NCI-H2081 (cell line): Measurements from ENCODE around the gene HIF1A.
"Not testable (repeated sequence)": the region's sequence is repeated elsewhere in the genome, so short reads cannot be mapped to it uniquely, and the experiment has no call there.

Experiments
- DNase-seq, 2 experiments: peaks; one replicate each; lab custom pipeline; 2025; lab: John Stamatoyannopoulos, UW

HIF1A gene

DNA sequence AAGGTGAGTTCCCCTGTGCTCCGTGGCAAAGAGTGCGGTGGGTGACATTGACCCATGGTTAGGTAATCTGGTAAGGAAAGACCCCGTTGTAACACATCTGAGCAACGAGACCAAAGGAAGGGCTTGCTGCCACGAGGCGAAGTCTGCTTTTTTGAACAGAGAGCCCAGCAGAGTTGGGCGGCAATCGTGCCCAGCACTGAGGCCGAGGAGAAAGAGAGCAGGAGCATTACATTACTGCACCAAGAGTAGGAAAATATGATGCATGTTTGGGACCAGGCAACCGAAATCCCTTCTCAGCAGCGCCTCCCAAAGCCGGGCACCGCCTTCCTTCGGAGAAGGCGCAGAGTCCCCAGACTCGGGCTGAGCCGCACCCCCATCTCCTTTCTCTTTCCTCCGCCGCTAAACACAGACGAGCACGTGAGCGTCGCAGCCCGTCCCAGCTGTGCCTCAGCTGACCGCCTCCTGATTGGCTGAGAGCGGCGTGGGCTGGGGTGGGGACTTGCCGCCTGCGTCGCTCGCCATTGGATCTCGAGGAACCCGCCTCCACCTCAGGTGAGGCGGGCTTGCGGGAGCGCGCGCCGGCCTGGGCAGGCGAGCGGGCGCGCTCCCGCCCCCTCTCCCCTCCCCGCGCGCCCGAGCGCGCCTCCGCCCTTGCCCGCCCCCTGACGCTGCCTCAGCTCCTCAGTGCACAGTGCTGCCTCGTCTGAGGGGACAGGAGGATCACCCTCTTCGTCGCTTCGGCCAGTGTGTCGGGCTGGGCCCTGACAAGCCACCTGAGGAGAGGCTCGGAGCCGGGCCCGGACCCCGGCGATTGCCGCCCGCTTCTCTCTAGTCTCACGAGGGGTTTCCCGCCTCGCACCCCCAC lies at the start of gene HIF1A:
HIF1A (plus strand) TSS at position 684 of the 865 bp plus-strand sequence. CDS start 292 bp downstream, outside the sequence.
- DNase-seq: peak; percentile 97 to 98

DNA sequence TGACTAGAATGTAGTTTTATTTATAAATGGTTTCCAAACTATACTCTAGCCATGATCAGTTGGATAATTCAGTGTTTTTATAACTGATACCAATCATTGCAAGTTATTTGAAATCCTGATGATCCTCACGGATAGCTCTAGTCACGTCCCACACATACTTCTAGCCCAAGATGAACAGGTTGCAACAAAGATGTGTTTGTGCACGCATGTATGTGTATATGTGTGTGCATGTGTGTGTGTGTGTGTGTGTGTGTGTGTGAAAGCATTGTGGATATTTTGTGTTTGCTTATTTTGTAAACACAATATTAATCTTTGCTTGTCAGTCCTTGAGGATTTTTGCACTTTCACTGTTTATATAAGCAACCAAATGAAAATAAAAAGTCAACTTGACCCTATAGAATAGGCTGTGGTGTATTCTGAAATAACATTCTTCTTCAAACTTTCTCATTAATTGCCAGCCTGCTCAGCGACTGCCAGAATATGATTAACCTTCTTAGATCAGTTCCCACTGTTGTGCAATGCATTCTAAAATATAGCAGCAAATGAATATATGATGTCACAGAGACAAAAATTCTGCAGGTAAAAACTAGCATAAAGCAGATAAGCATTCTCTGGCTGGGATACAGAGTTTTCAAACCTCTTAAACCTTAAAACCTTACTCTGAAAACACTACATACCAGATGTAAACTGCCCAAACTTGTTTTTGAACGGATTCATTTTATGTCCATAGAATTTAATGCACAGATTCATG lies 48.8 kb upstream of the HIF1A start:
- DNase-seq: no peak

DNA sequence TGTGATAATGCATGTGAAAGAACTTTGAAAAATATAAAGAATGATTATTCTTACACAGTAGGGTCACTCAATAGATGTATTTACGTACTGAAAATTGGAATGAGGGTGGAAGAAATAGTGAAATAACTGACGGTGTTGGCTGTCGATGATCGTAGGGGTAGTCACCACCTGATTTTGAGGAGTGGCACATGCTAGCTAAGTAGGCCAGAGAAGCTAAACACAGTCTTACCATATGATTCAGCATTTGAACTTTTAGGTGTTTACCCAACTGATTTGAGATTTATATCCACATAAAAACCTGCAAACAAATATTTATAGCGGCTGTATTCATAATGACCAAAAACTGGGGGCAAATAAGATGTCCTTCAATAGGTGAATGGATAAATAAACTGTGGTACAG lies 47.6 kb upstream of the HIF1A start:
- DNase-seq: no peak

DNA sequence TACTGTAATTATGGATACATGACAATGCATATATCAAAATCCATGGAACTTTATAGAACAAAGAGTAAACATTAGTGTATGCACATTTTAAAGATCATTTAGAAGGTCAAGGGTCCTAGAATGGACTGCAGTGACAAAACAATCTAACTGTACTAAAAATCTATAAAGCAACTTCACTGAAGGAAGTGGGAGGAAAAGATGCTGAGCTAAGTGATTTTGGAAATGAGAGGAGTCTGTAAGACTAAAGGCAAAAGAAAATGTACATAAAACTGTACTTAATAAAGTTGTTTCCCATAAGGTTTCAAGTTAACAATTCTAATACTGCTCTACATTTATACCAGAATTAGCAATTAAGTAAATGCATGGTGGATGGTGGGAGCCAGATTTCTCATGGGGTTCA lies 46.9 kb upstream of the HIF1A start:
- no peak for DNase-seq

DNA sequence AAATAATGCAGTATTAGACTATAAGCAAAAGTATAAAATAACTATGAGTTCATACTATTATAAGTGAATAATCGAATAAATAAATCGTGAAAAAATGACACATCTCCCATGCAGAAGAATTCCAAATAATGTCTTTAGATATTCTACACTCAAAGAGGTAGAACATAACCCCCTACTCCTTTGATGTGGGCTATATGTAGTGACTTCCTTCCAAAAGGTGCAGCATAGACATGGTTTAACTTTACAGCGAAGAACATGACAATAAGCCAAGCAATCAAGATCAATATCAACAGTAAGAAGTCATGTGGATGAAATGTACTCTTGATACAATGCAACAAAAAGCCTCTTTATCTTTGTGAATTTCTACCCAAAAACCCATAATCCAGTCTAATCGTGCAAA lies 46.0 kb upstream of the HIF1A start:
- DNase-seq: no peak

DNA sequence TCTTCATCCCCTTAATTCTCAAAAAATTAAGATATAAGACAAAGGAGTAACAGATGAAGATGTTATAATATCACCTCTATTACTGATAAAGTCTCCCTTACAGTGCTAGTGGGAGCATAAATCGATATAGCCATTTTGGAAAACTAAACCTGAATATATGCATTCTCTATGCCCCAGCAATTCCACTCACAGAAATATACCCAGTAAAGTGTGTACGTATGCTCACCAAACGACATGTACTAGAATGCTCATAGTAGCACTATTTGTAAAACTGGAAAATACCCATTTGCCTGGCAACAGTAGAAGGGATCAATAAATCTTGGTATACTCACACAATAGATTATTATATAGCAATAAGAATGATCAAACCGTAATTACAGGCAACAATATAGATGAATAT lies 44.0 kb upstream of the HIF1A start:
- no peak for DNase-seq

DNA sequence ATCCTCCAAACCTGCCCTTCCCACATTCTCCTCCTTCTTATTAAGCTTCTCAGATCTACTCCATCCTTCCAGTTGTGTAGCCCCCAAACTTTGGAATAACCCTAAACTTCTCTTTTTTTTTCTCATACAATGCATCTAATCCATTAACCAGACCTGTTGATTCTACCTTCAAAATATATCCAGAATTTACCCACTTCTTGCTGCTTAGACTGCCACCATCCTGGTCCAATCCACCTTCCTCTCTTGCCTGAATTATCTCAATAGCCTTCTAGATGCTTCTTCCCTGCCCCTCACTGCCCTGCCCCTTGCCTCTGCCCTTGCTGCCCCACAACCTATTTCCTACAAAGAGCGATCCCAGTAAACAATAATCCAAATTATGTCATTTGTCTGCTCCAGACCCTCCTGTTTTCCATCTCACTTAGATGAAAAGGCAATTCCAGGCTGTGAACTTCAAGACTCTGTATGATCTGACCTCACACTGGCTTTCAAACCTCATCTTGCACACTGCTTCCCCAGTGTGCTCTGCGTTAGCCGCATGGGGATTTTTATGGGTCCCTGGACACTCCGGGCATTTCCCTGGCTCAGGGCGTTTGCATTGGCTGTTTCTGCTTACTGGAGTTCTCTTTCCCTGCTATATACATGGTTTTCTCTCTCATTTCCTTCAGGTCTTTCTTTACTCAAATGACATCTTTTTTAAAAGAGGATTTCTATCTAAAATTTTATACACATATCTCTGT lies 42.6 kb upstream of the HIF1A start:
- no peak for DNase-seq

DNA sequence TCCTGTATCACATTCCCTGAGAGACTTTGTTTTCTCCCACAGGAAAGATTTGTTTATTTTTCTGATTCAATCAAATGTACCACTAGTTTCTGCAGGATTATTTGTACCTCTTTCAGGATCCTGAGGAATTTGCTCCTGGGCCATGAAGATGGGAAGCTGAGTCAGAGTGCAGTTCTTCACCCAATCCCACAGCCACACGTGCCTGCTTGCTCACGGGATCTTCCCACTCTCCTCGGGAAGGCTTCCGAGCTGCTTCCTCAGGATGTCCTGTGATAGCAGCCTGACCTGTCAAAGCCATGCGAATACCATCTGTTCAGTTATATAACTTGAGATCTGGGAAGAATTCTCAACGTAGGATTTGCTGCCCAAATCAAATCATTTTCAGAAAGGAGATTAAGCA lies 41.8 kb upstream of the HIF1A start:
- no peak for DNase-seq

DNA sequence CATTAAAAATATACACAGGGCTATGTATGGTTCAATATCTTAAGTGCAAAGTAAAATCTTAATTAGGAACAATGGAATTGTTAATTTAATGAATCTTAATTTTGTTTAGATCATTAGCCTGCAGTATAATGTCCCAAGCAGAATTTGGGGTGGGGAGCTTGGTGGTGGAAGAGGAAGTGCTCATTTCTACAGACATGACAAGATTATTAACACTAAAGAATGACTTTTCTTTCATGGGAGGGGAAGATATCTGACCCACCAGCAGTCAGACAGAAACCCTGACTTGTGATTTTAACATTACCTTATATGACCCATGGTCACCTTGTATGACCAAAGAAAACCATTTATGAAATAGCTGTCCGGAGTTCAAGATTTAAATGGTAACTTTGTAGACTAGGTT lies 41.3 kb upstream of the HIF1A start:
- no peak for DNase-seq

DNA sequence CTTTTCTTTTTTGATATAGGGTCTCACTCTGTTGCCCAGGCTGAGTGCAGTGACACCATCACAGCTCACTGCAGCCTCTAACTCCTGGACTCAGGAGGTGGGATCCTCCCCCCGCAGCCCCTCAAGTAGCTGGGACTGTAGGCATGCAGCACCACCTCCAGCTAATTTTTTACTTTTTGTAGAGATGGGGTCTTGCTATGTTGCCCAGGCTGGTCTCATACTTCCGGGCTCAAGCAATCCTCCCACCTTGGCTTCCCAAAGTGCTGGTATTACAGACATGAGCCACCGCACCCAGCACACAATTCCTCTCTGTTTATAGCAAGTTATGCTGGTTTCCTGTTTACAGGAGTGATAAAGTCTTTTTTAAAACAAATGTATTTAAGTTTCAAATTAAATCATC lies 39.5 kb upstream of the HIF1A start:
- no peak for DNase-seq

DNA sequence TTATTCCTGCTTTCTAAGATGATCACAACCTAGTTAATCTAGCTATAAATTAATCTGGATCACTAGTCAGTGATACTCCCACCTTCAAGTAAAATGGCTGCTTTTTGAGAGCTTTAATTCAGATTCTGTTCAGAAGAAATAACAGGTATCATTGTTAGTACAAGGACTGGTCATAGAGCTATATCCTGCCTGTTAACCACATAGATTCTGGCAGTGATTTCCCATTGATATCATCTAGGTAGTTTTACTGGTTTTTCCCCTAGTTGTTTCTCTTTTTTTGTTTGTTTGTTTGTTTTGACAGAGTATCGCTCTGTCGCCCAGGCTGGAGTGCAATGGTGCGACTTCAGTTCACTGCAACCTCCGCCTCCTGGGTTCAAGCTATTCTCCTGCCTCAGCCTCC lies 39.0 kb upstream of the HIF1A start:
- no peak for DNase-seq

DNA sequence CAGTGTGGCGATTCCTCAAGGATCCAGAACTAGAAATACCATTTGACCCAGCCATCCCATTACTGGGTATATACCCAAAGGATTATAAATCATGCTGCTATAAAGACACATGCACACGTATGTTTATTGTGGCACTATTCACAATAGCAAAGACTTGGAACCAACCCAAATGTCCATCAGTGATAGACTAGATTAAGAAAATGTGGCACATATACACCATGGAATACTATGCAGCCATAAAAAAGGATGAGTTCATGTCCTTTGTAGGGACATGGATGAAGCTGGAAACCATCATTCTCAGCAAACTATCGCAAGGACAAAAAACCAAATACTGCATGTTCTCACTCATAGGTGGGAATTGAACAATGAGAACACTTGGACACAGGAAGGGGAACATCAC lies 37.2 kb upstream of the HIF1A start:
- not testable (repeated sequence) for DNase-seq

DNA sequence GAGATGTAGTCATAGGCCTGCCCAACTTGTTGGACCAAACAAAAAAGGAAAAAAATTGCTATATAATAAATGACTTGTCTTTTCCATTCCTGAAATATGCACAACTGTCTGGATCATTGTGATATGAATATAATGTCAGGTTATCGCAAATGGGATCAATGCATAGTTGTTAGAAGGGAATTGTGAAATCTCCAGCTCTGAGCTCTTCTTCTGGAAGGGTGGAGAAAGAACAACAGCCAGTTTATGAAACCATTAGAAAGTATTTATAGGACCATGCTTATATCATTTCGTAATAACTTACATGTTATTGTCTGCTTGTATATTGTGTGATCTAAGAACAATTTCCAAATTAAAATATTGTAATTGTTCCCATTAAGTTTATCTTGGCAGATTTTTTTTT lies 35.7 kb upstream of the HIF1A start:
- DNase-seq: no peak

DNA sequence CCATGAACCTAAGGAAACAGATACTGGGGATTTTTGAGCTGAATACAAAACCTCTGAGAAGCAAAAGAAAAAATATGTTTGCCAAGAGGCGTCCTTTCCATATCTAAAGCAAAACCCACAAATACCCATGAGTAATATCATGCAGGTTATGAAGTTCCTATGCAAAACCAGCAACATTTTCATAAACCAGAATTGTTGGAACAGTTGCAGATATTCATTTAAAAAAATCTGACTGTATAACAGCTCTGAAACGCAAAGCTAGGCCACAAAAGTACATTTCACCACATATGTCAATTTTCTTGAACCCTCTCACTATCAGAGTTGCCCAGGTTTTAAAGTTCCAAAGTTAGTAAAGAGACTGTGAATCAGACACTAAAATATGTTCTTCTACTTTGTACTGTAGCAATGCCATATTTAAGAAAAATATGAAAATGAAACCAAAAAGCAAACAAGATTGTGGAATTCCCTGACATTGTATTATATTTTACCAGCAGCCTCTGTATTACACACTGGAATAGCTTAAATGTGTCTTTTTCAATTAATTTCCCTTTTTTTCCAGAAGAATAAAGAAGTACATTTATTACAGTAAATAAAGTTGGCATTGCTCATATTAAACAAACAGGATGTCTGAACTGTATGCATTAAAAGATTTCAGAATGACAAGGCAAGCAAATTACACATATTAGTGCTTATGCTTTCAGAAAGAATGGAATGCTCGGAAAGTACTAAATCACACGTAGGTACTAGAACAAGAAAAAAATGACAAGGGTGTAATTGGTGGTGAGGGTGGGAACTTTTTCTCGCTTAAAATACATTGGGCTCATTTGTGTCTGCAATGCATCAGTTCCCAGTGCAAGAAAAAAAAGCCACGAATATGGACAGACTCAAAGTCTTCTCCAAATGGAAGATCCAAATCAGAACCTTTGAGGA lies 33.6 kb upstream of the HIF1A start:
- DNase-seq: no peak

DNA sequence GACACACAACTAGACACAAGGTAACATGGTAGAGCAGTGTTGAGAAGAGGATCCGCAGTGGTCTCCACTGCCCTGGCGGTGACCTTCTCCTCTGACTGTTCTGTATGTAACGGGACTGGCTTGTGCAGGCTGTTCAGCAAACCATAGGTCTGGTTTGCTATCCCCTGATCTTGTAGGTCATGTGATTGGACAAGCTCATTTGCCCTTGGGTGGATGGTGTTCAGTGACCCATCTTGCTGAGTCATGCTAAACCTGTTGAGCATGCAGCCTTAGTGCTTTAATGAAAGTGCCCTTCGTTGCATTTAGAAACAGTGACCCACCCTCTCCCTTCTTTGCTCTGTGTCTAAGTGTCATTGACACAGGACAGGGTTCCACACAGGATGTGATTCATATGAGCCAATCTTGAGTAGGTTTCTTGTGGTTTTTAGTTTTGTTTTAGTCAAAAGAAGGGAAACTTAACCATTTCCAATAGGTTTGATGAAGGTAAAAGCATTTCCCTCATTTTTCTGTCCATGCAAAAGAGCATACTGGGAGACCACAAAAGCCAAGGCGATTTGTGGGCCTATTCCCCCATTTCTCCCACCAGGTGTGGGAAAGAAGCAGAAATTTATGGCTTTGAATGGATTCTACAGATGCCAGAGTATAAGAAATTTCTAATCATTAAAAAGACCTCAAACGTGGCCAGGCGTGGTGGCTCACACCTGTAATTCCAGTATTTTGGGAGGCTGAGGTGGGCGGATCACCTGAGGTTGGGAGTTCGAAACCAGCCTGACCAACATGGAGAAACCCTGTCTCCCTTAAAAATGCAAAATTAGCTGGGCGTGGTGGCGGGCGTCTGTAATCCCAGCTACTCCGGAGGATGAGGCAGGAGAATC lies 32.6 kb upstream of the HIF1A start:
- no peak for DNase-seq

DNA sequence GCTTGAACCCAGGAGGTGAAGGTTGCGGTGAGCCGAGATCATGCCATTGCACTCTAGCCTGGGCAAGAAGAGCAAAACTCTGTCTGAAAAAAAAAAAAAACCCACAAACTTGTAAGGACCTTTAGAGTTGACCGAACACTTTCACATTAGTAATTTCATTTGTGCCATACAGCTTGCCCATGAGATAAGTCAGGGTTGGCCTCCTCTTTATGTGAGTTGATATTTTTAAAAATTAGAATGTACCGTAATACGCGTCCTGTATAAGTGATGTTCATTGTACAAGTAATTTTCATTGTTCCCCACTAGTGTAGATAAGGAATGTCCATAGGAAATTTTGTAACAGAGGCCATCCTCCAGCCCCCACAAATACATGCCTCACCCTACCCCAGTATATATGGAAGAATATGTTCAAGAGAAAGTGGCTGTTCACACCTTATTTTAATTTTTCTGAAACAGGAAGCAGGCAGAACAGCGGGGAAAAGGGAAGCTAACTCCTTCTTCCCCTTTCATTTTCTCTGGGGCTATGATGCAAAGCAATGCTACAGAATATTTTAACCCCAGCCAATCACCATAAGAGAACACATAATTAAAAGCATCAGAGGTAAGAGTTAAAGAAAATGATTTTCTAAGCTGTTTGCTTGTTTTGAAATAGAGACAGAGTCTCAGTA lies 31.9 kb upstream of the HIF1A start:
- DNase-seq: no peak

DNA sequence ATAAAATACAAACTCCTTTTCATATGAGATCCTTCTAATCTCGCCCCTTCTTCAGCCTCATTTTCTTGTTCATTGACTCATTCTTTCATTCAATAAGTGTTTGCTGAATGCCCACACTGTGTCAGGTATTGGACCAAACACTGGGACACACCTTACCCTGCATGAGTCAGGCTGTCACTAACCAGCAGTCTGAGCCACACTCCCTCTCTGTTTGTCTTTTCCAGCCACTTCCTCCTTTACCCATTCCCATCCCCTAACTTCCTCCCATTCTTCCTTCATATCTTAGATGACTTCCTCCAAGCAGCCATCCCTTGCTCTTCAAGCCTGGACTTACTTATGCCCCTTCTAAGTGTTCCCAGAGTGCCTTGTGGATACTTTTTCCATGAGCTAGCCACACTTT lies 27.0 kb upstream of the HIF1A start:
- DNase-seq: no peak

DNA sequence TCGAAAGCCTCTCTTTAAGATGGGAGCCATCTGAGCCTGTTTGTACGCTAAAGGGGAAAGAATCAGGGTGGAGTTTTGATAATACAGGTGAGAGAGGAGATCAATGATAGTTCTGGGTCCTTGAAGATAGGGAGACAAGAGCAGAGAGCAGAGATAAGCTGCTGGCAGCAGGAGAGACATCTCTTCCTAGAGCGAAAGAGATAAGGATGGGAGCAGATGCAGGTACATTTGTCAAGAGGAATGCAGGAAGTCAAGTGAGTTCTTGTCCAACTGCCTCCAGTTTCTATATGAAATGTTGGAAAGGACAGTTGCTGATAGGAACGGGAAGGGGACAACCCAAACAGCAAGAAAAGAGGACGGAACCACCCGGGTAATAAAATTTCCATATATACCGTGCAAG lies 24.7 kb upstream of the HIF1A start:
- DNase-seq: no peak

DNA sequence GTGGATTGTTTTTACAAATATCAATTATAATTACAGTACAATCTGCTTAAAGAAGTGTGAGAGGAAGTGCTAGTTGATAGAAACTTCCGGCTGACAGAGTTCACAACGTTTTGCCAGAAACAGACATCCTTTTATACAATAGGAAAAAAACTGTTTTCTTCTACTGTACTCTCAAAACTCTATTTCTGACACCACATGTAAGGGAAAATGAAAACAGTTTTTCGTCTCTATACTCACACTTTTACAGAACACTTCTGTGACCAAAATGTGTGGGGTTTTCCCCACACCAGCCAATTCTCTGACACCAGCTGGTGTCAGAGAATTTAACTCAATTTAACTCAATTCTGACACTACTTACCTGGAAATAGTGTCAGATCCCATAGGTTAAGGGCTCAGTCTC lies 24.2 kb upstream of the HIF1A start:
- DNase-seq: no peak

DNA sequence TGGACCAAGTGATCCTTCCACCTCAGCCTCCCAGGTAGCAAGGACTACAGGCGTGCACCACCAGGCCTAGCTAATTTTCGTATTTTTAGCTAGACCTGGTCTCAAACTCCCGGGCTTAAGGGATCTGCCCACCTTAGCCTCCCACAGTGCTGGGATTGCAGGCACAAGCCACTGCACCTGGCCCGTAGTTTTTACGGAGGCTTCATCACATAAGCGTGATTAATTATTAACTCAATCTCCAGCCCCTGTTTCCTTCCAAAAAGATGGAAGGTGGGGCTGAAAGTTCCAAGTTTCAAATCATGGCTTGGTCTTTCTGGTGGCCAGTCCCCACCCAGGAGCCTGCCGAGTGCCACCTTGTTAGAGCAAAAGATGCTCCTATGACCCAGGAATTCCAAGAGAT lies 22.5 kb upstream of the HIF1A start:
- no peak for DNase-seq
